K562 (cell line): Measurements from ENCODE around the gene VARS1. TPM values are rescaled to one million over a fixed set of nuclear protein-coding genes. Genes with fewer than 3 reads are reported as not detected.

Experiments used
- ASH1L ChIP-seq: fragments of 450-650 bp; IDR thresholded peaks from 2 replicates; pipeline ENCODE4 v1.6.1; 2018; ENCODE audit warnings: borderline replicate concordance, mild to moderate bottlenecking, low read depth; ENCODE audit not compliant: partially characterized antibody
- ATF1 ChIP-seq, 2 experiments: fragments of 450-650 bp in 1 of 2; IDR thresholded peaks; 2 replicates each; pipeline ENCODE4 v1.6.1; 2016; ENCODE audit warnings: missing compliant biosample characterization in 1 of 2, missing genetic modification characterization in 1 of 2
- CBFB ChIP-seq: sonication (generic); formaldehyde crosslinking; IDR thresholded peaks from 2 replicates; pipeline ENCODE4 v1.4.0; 2020; ENCODE audit warnings: mild to moderate bottlenecking, missing genetic modification reagents
- FOXJ3 ChIP-seq: sonication (generic); formaldehyde crosslinking; IDR thresholded peaks from 2 replicates; pipeline ENCODE4 v1.4.0; 2020; ENCODE audit warnings: mild to moderate bottlenecking, missing genetic modification reagents
- KDM5B ChIP-seq: fragments of 200-600 bp; sonication (generic); IDR thresholded peaks from 2 replicates; pipeline ENCODE4 v1.6.1; 2012; ENCODE audit warnings: low read depth, mild to moderate bottlenecking, moderate library complexity, low read length, control low read depth, inconsistent platforms; ENCODE audit not compliant: insufficient replicate concordance
- RCOR1 ChIP-seq, 2 experiments: IDR thresholded peaks; 2 replicates each; pipeline ENCODE4 v1.6.1; 2012; ENCODE audit warnings: low read depth in 2 of 2, low read length in 2 of 2, borderline replicate concordance in 1 of 2, improper control_type of control experiment in 1 of 2
- STAG1 ChIP-seq: sonication (generic); formaldehyde crosslinking; IDR thresholded peaks from 2 replicates; pipeline ENCODE4 v1.5.0; 2020; ENCODE audit warnings: missing genetic modification reagents, borderline replicate concordance
- STAT5A ChIP-seq: IDR thresholded peaks from 2 replicates; pipeline ENCODE4 v1.6.1; 2012; ENCODE audit warnings: low read length, inconsistent platforms, borderline replicate concordance
- TCF3 ChIP-seq: sonication (generic); formaldehyde crosslinking; IDR thresholded peaks from 2 replicates; pipeline ENCODE4 v1.4.0; 2020; ENCODE audit warnings: mild to moderate bottlenecking, missing genetic modification reagents
- polyA plus RNA-seq, 8 experiments: library from polyadenylated mRNA; depleted of rRNA in 4 of 8; stranded (reverse) in 5 of 8; unstranded in 3 of 8; fragments of >200 nt; fragmentation: Nextera tagmentation in 2 of 8; fragmentation: Illumina TruSeq in 1 of 8; extraction: Ambion mirVana in 2 of 8; extraction: Trizol in 1 of 8; gene quantifications; 2 replicates each; pipeline versions ENCODE4 v1.2.1 to v1.2.3, GENCODE V29; 2011 to 2014; ENCODE audit warnings: inconsistent platforms in 1 of 8, missing spikeins in 1 of 8
- total RNA-seq, 7 experiments: library from RNA; depleted of rRNA in 6 of 7; stranded (reverse); fragments of >200 nt in 6 of 7; fragmentation: Illumina TruSeq in 2 of 7; extraction: Trizol in 2 of 7; gene quantifications; 2 replicates each; pipeline versions ENCODE4 v1.2.1 to v1.2.3, GENCODE V29; 2011 to 2021; ENCODE audit warnings: low replicate concordance in 1 of 7
- TF ChIP-seq, protein P1 (sequence below): sonication (generic); formaldehyde crosslinking; IDR thresholded peaks from 2 replicates; pipeline ENCODE4 v1.9.0; 2022; ENCODE audit warnings: mild to moderate bottlenecking, missing genetic modification reagents
- TF ChIP-seq, protein P2 (sequence below): fragments of 250-450 bp; sonication (Bioruptor Pico); IDR thresholded peaks from 2 replicates; pipeline ENCODE4 v1.4.0; 2020; ENCODE audit warnings: mild to moderate bottlenecking
- TF ChIP-seq, protein P3 (sequence below): sonication (generic); formaldehyde crosslinking; IDR thresholded peaks from 2 replicates; pipeline ENCODE4 v1.8.0; 2023; ENCODE audit warnings: mild to moderate bottlenecking, missing genetic modification reagents
- TF ChIP-seq, protein P4 (sequence below), 2 experiments: fragments of 450-650 bp; conservative IDR thresholded peaks; 2 replicates each; pipeline ENCODE4 v1.6.1; 2017; ENCODE audit warnings: mild to moderate bottlenecking in 2 of 2, moderate library complexity in 2 of 2
- TF ChIP-seq, protein P5 (sequence below): fragments of 450-650 bp; IDR thresholded peaks from 2 replicates; pipeline ENCODE4 v1.6.1; 2017; ENCODE audit warnings: antibody characterized with exemption
- TF ChIP-seq, protein P6 (sequence below): sonication (generic); formaldehyde crosslinking; IDR thresholded peaks from 2 replicates; pipeline ENCODE4 v1.8.0; 2022; ENCODE audit warnings: missing genetic modification reagents, mild to moderate bottlenecking, borderline replicate concordance

The VARS1 gene
- total and polyA plus RNA-seq, 9 of the 15 experiments (the other 6 are each of a cell fraction or from before 2014, with no cell fraction given) = 2.9 to 488 (median 130) TPM

DNA sequence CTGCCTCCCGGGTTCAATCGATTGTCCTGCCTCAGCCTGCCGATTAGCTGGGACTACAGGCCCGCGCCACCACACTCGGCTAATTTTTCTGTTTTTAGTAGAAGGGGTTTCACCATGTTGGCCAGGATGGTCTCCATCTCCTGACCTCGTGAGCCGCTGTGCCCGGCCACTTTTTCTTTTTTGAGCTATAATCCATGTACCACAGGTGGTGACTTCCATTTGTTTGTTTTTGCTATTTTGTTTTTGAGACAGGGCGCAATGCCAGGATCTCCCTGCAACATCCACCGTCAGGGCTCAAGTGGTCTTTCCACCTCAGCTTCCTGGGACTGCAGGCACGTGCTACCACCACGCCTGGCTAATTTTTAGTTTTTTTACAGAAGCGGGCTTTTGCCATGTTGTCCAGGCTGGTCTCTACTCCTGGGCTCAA is 40.5 kb upstream of the VARS1 start (continued):
- TF ChIP-seq, protein P1, sequence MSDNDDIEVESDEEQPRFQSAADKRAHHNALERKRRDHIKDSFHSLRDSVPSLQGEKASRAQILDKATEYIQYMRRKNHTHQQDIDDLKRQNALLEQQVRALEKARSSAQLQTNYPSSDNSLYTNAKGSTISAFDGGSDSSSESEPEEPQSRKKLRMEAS = peak; percentile 78
- TF ChIP-seq ATF1 (CRISPR knock-in tag; IDR thresholded peaks at IDR 0.05) (no peak), ATF1 (tag; IDR thresholded peaks at IDR 0.05) (no peak), TCF3 (CRISPR knock-in tag) (no peak), KDM5B (peak; percentile 73), STAG1 (0 out of 2 replicates have a peak, but pooled peaks have one; percentile 49), CBFB (CRISPR knock-in tag) (no peak), RCOR1 (IDR thresholded peaks at IDR 0.05; ENCODE audit: borderline replicate concordance in 1 of 2, low read depth in 2 of 2, low read length in 2 of 2) (no peak), FOXJ3 (CRISPR knock-in tag) (no peak), ASH1L (no peak), STAT5A (no peak)
- TF ChIP-seq, protein P2, sequence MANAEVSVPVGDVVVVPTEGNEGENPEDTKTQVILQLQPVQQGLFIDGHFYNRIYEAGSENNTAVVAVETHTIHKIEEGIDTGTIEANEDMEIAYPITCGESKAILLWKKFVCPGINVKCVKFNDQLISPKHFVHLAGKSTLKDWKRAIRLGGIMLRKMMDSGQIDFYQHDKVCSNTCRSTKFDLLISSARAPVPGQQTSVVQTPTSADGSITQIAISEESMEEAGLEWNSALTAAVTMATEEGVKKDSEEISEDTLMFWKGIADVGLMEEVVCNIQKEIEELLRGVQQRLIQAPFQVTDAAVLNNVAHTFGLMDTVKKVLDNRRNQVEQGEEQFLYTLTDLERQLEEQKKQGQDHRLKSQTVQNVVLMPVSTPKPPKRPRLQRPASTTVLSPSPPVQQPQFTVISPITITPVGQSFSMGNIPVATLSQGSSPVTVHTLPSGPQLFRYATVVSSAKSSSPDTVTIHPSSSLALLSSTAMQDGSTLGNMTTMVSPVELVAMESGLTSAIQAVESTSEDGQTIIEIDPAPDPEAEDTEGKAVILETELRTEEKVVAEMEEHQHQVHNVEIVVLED = no peak; the same call in 1 of the 2 replicates
- TF ChIP-seq, protein P3, sequence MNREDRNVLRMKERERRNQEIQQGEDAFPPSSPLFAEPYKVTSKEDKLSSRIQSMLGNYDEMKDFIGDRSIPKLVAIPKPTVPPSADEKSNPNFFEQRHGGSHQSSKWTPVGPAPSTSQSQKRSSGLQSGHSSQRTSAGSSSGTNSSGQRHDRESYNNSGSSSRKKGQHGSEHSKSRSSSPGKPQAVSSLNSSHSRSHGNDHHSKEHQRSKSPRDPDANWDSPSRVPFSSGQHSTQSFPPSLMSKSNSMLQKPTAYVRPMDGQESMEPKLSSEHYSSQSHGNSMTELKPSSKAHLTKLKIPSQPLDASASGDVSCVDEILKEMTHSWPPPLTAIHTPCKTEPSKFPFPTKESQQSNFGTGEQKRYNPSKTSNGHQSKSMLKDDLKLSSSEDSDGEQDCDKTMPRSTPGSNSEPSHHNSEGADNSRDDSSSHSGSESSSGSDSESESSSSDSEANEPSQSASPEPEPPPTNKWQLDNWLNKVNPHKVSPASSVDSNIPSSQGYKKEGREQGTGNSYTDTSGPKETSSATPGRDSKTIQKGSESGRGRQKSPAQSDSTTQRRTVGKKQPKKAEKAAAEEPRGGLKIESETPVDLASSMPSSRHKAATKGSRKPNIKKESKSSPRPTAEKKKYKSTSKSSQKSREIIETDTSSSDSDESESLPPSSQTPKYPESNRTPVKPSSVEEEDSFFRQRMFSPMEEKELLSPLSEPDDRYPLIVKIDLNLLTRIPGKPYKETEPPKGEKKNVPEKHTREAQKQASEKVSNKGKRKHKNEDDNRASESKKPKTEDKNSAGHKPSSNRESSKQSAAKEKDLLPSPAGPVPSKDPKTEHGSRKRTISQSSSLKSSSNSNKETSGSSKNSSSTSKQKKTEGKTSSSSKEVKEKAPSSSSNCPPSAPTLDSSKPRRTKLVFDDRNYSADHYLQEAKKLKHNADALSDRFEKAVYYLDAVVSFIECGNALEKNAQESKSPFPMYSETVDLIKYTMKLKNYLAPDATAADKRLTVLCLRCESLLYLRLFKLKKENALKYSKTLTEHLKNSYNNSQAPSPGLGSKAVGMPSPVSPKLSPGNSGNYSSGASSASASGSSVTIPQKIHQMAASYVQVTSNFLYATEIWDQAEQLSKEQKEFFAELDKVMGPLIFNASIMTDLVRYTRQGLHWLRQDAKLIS (CRISPR knock-in tag) = peak; percentile 23; the same call in 1 of the 2 replicates
- TF ChIP-seq, protein P4, sequence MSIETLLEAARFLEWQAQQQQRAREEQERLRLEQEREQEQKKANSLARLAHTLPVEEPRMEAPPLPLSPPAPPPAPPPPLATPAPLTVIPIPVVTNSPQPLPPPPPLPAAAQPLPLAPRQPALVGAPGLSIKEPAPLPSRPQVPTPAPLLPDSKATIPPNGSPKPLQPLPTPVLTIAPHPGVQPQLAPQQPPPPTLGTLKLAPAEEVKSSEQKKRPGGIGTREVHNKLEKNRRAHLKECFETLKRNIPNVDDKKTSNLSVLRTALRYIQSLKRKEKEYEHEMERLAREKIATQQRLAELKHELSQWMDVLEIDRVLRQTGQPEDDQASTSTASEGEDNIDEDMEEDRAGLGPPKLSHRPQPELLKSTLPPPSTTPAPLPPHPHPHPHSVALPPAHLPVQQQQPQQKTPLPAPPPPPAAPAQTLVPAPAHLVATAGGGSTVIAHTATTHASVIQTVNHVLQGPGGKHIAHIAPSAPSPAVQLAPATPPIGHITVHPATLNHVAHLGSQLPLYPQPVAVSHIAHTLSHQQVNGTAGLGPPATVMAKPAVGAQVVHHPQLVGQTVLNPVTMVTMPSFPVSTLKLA (conservative IDR thresholded peaks at IDR 0.05) = no peak
- TF ChIP-seq, protein P5, sequence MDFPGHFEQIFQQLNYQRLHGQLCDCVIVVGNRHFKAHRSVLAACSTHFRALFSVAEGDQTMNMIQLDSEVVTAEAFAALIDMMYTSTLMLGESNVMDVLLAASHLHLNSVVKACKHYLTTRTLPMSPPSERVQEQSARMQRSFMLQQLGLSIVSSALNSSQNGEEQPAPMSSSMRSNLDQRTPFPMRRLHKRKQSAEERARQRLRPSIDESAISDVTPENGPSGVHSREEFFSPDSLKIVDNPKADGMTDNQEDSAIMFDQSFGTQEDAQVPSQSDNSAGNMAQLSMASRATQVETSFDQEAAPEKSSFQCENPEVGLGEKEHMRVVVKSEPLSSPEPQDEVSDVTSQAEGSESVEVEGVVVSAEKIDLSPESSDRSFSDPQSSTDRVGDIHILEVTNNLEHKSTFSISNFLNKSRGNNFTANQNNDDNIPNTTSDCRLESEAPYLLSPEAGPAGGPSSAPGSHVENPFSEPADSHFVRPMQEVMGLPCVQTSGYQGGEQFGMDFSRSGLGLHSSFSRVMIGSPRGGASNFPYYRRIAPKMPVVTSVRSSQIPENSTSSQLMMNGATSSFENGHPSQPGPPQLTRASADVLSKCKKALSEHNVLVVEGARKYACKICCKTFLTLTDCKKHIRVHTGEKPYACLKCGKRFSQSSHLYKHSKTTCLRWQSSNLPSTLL = no peak
- TF ChIP-seq, protein P6, sequence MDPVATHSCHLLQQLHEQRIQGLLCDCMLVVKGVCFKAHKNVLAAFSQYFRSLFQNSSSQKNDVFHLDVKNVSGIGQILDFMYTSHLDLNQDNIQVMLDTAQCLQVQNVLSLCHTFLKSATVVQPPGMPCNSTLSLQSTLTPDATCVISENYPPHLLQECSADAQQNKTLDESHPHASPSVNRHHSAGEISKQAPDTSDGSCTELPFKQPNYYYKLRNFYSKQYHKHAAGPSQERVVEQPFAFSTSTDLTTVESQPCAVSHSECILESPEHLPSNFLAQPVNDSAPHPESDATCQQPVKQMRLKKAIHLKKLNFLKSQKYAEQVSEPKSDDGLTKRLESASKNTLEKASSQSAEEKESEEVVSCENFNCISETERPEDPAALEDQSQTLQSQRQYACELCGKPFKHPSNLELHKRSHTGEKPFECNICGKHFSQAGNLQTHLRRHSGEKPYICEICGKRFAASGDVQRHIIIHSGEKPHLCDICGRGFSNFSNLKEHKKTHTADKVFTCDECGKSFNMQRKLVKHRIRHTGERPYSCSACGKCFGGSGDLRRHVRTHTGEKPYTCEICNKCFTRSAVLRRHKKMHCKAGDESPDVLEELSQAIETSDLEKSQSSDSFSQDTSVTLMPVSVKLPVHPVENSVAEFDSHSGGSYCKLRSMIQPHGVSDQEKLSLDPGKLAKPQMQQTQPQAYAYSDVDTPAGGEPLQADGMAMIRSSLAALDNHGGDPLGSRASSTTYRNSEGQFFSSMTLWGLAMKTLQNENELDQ = no peak
